ENCODE results near the gene OR5AU1. TPM values are rescaled to one million over a fixed set of nuclear protein-coding genes. Genes with fewer than 3 reads are reported as not detected.

Gene OR5AU1
- not detected in 2 replicates for total RNA-seq

GRCh38 chr14:21155963-21156362 lies at the start of gene OR5AU1:
TSS of gene OR5AU1 (minus strand) at chr14:21156063. CDS start at chr14:21155872, 191 bp downstream.

Other genes with a start within 250 kb of the OR5AU1 start
- not detected in 2 replicates for gene RNASE2, start 200.6 kb downstream of the OR5AU1 start, total RNA-seq
- gene METTL17, start 166.1 kb downstream of the OR5AU1 start, total RNA-seq, result 72.5 and 78.1 TPM in 2 replicates
- gene SLC39A2, start 156.8 kb downstream of the OR5AU1 start, total RNA-seq, result 0.18 and 0.58 TPM in 2 replicates
- 0.18 TPM in 1 of 2 replicates, not detected in the other for gene NDRG2, start 131.0 kb downstream of the OR5AU1 start, total RNA-seq
- not detected in 2 replicates for gene TPPP2, start 125.8 kb downstream of the OR5AU1 start, total RNA-seq
- not detected in 2 replicates for gene RNASE13, start 121.3 kb downstream of the OR5AU1 start, total RNA-seq
- gene RNASE7, start 113.7 kb downstream of the OR5AU1 start, total RNA-seq, result not detected in 2 replicates
- gene RNASE8, start 98.2 kb downstream of the OR5AU1 start, total RNA-seq, result not detected in 2 replicates
- 20.9 and 30.8 TPM in 2 replicates for gene ARHGEF40, start 85.8 kb downstream of the OR5AU1 start, total RNA-seq
- 0.29 and 1.1 TPM in 2 replicates for gene ZNF219, start 57.4 kb downstream of the OR5AU1 start, total RNA-seq
- not detected in 2 replicates for gene TMEM253, start 55.0 kb downstream of the OR5AU1 start, total RNA-seq
- gene HNRNPC, start 113.4 kb upstream of the OR5AU1 start, total RNA-seq, result 976 and 1,073 TPM in 2 replicates
- gene RPGRIP1, start 124.0 kb upstream of the OR5AU1 start, total RNA-seq, result not detected in 2 replicates
- 55.6 and 62.3 TPM in 2 replicates for gene SUPT16H, start 228.0 kb upstream of the OR5AU1 start, total RNA-seq

Data from myometrial cell (primary cell).